Osteoblast (primary cell): ENCODE results near the gene ECI2. TPM values are rescaled to one million over a fixed set of nuclear protein-coding genes. Genes with fewer than 3 reads are reported as not detected.

Source experiments
- DNase-seq: peaks from one replicate; pipeline ENCODE4 v3.0.0; 2011; ENCODE audit warnings: low spot score, mixed read lengths; ENCODE audit not compliant: insufficient read length; ENCODE audit errors: missing footprints
- H2AFZ ChIP-seq: 2 replicates; pipeline ENCODE4 v1.6.0; 2011; ENCODE audit warnings: mild to moderate bottlenecking, low read length
- H3K27ac ChIP-seq: 2 replicates; pipeline ENCODE4 v1.5.1; 2011; ENCODE audit warnings: mild to moderate bottlenecking, low read depth, low read length, moderate library complexity
- H3K27me3 ChIP-seq: 2 replicates; pipeline ENCODE4 v1.6.0; 2012; ENCODE audit warnings: mild to moderate bottlenecking, control low read depth, inconsistent platforms, low read length, moderate library complexity; ENCODE audit not compliant: insufficient read depth
- H3K36me3 ChIP-seq: 2 replicates; pipeline ENCODE4 v1.5.1; 2011; ENCODE audit warnings: mild to moderate bottlenecking, low read length, control low read depth, moderate library complexity; ENCODE audit not compliant: insufficient read depth
- H3K4me1 ChIP-seq: 2 replicates; pipeline ENCODE4 v1.5.1; 2011; ENCODE audit warnings: mild to moderate bottlenecking, low read length, control low read depth, moderate library complexity; ENCODE audit not compliant: insufficient read depth
- H3K4me2 ChIP-seq: 2 replicates; pipeline ENCODE4 v1.6.0; 2011; ENCODE audit warnings: mild to moderate bottlenecking, low read length; ENCODE audit not compliant: insufficient read depth
- H3K4me3 ChIP-seq: fragments of 200-600 bp; sonication (generic); 3 replicates; pipeline ENCODE4 v1.5.1; 2012; ENCODE audit warnings: mild to moderate bottlenecking, low read length, inconsistent platforms; ENCODE audit not compliant: insufficient read depth
- H3K79me2 ChIP-seq: 2 replicates; pipeline ENCODE4 v1.6.0; 2012; ENCODE audit warnings: mild to moderate bottlenecking, low read length, control low read depth, inconsistent platforms; ENCODE audit not compliant: insufficient read depth
- H3K9me3 ChIP-seq: 2 replicates; pipeline ENCODE4 v1.5.1; 2011; ENCODE audit warnings: low read depth, low read length, control low read depth
- H4K20me1 ChIP-seq: 2 replicates; pipeline ENCODE4 v1.6.0; 2012; ENCODE audit warnings: mild to moderate bottlenecking, low read length, control low read depth; ENCODE audit not compliant: insufficient read depth
- CTCF ChIP-seq: IDR thresholded peaks from 2 replicates; pipeline ENCODE4 v1.5.1; 2011; ENCODE audit warnings: mild to moderate bottlenecking, low read depth, low read length, moderate library complexity; ENCODE audit errors: extremely low read depth
- total RNA-seq: library from RNA; depleted of rRNA; stranded (reverse); fragments of >200 nt; gene quantifications from 2 replicates; pipeline ENCODE4 v1.2.3, GENCODE V29; 2012

Gene ECI2
- total RNA-seq, 1 donor: 76.0 TPM

- H2AFZ ChIP-seq: no peak overlapping the region
- H3K9me3 ChIP-seq: peaks cover 3% of the 10 kb centered on the region
- H3K79me2 ChIP-seq: no peaks in the 10 kb centered on the region
- peaks cover 1% of the 10 kb centered on the region for H3K4me1 ChIP-seq
- TF ChIP-seq CTCF: no peak
- H3K27ac ChIP-seq: no peak overlapping the region
- H3K4me2 ChIP-seq: no peak overlapping the region
- H3K4me3 ChIP-seq: no peak overlapping the region
- no peaks in the 10 kb centered on the region for H4K20me1 ChIP-seq
- DNase-seq: no peak
- no peaks in the 10 kb centered on the region for H3K36me3 ChIP-seq
- peaks cover 2% of the 10 kb centered on the region for H3K27me3 ChIP-seq
Measured at GRCh38 chr6:4164456-4164855, 29.1 kb upstream of the ECI2 start.

DNA sequence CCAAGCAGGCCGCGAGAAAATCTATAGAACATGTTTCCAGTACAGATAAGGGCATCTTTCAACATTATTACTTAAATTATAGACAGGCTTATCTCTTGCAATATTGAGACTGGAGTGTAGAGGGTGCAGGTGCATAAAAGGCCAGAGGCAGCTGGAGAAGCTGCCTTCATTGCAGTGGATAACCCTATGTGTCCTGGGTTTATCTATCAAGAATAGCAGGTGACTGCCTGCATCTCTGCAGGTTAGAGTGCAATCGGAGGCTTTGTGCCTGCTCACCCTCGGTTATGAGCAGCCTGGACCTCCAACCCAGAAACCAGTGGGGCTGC, 28.7 kb upstream of the ECI2 start:
- DNase-seq: no peak
- no peak overlapping the region for H3K4me3 ChIP-seq

GRCh38 chr6:4163408-4164116, 28.2 kb upstream of the ECI2 start:
- no peak for DNase-seq
- TF ChIP-seq CTCF: no peak
- Histone ChIP-seq H3K9me3 (peaks cover 3% of the 10 kb centered on the region), H3K27ac (no peak overlapping the region), H3K4me2 (no peak overlapping the region), H2AFZ (no peak overlapping the region), H3K79me2 (no peaks in the 10 kb centered on the region), H3K4me3 (no peak overlapping the region), H3K36me3 (no peaks in the 10 kb centered on the region), H3K27me3 (peaks cover 2% of the 10 kb centered on the region), H4K20me1 (no peaks in the 10 kb centered on the region), H3K4me1 (no peaks in the 10 kb centered on the region)

More for the DNA sequence above, 28.7 kb upstream of the ECI2 start:
- Histone ChIP-seq H3K4me2 (no peak overlapping the region), H3K9me3 (peaks cover 3% of the 10 kb centered on the region), H3K4me1 (no peaks in the 10 kb centered on the region), H2AFZ (no peak overlapping the region), H3K27ac (no peak overlapping the region), H3K79me2 (no peaks in the 10 kb centered on the region), H4K20me1 (no peaks in the 10 kb centered on the region), H3K36me3 (no peaks in the 10 kb centered on the region), H3K27me3 (peaks cover 2% of the 10 kb centered on the region)
- TF ChIP-seq CTCF: peak; percentile 6

- Histone ChIP-seq H3K9me3 (no peaks in the 10 kb centered on the region), H2AFZ (no peak overlapping the region), H3K79me2 (no peaks in the 10 kb centered on the region), H3K4me1 (no peaks in the 10 kb centered on the region), H3K4me3 (no peak overlapping the region), H3K27me3 (peaks cover 2% of the 10 kb centered on the region), H3K4me2 (no peak overlapping the region), H3K27ac (no peak overlapping the region), H4K20me1 (no peaks in the 10 kb centered on the region), H3K36me3 (no peaks in the 10 kb centered on the region)
- no peak for DNase-seq
- TF ChIP-seq CTCF: no peak
Measured at GRCh38 chr6:4162370-4162769, 27.0 kb upstream of the ECI2 start.
